Endothelial cell (in vitro differentiated cells): ENCODE results near the gene FOXA1. TPM values are rescaled to one million over a fixed set of nuclear protein-coding genes. Genes with fewer than 3 reads are reported as not detected.

Source experiments
- DNase-seq: peaks from one replicate; pipeline ENCODE4 v3.0.0; 2021; ENCODE audit warnings: low spot score
- H3K27ac Mint-ChIP-seq: one replicate; pipeline ENCODE4 v1.8.0; 2021; ENCODE audit warnings: mixed read lengths, inconsistent platforms; ENCODE audit not compliant: unreplicated experiment
- H3K27me3 Mint-ChIP-seq: one replicate; pipeline ENCODE4 v1.8.0; 2021; ENCODE audit warnings: mild to moderate bottlenecking, moderate library complexity, mixed read lengths, inconsistent platforms; ENCODE audit not compliant: unreplicated experiment
- H3K36me3 Mint-ChIP-seq: one replicate; pipeline ENCODE4 v1.8.0; 2021; ENCODE audit warnings: mild to moderate bottlenecking, low read depth, mixed read lengths, inconsistent platforms; ENCODE audit not compliant: unreplicated experiment
- H3K4me1 Mint-ChIP-seq: one replicate; pipeline ENCODE4 v1.8.0; 2021; ENCODE audit warnings: mild to moderate bottlenecking, mixed read lengths, inconsistent platforms; ENCODE audit not compliant: unreplicated experiment
- H3K4me3 Mint-ChIP-seq: one replicate; pipeline ENCODE4 v1.8.0; 2021; ENCODE audit warnings: mild to moderate bottlenecking, mixed read lengths, inconsistent platforms; ENCODE audit not compliant: unreplicated experiment
- H3K9me3 Mint-ChIP-seq: one replicate; pipeline ENCODE4 v1.8.0; 2021; ENCODE audit warnings: mixed read lengths, inconsistent platforms; ENCODE audit not compliant: unreplicated experiment
- total RNA-seq: library from RNA; stranded (reverse); fragmentation: NEBNext Ultra II Directional; extraction: Animal tissue kit (Norgen Biotek cat#: 25700); gene quantifications from one replicate; pipeline ENCODE4 v1.2.1, GENCODE V29; 2021; ENCODE audit not compliant: unreplicated experiment
- TF ChIP-seq, protein P1 (sequence below): fragments of 200-600 bp; sonication (generic); IDR thresholded peaks from one replicate; pipeline ENCODE4 v1.5.0; 2021; ENCODE audit warnings: antibody characterized with exemption; ENCODE audit not compliant: unreplicated experiment

FOXA1 gene
- total RNA-seq, 1 donor from 2014 or later: 5.2 TPM

- Mint-ChIP-seq H3K27ac (no peak overlapping the region), H3K4me1 (peaks cover 36% of the 10 kb centered on the region), H3K36me3 (no peaks in the 10 kb centered on the region), H3K4me3 (peak overlapping the region; percentile 86), H3K9me3 (no peaks in the 10 kb centered on the region), H3K27me3 (peaks cover 2% of the 10 kb centered on the region)
- TF ChIP-seq, protein P1, sequence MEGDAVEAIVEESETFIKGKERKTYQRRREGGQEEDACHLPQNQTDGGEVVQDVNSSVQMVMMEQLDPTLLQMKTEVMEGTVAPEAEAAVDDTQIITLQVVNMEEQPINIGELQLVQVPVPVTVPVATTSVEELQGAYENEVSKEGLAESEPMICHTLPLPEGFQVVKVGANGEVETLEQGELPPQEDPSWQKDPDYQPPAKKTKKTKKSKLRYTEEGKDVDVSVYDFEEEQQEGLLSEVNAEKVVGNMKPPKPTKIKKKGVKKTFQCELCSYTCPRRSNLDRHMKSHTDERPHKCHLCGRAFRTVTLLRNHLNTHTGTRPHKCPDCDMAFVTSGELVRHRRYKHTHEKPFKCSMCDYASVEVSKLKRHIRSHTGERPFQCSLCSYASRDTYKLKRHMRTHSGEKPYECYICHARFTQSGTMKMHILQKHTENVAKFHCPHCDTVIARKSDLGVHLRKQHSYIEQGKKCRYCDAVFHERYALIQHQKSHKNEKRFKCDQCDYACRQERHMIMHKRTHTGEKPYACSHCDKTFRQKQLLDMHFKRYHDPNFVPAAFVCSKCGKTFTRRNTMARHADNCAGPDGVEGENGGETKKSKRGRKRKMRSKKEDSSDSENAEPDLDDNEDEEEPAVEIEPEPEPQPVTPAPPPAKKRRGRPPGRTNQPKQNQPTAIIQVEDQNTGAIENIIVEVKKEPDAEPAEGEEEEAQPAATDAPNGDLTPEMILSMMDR: no peak
- DNase-seq: peak; percentile 54
Observed at GRCh38 chr14:37622231-37622923, 27.3 kb upstream of the FOXA1 start.

DNA sequence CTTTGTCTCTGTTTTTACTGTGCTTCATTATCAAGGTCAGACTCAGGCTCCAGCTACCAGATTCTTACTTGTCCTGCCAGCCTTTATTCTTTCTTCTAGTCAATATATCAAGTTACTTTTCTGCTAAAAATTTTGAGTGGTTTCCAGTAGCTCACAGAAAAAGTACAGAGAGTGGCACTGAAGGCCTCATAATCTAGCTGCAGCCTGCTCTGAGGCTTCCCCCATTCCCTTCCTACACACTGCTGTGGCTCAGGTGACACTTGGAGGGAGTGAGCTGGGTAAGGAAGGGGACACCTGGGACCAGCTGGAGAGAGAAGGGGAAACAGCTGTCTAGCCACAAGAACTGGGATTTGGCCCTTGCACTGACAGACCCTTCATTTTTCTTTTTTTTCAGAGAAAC, 25.8 kb upstream of the FOXA1 start:
- TF ChIP-seq, protein P1: no peak
- Mint-ChIP-seq H3K4me1 (peaks cover 36% of the 10 kb centered on the region), H3K4me3 (no peak overlapping the region), H3K9me3 (no peaks in the 10 kb centered on the region), H3K36me3 (peaks cover 4% of the 10 kb centered on the region), H3K27me3 (no peaks in the 10 kb centered on the region), H3K27ac (no peak overlapping the region)
- DNase-seq: no peak

DNA sequence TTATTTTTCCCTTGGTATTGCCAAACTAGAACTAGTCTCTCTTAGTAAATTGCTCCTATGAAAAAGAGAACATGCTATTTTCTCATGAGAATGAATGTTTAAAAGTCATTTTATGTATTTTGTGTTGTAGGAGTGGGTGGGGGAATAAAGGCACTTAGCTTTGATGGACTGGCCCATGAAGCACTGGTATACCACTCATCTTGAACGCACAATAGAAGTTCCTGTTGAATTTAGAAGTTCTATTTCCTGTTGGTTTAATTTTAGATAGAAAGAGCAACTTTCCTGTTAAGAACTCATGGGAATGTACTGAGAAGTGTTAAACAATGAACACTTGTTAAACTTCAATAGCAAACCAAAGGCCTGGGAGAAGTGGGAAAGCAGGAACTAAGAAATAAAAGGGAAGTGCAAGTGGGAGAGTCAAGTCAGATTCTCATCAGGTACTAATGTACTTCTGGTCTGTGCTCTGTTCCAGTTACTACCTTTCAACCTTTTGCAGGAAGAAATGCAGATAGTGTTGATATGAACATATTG, 23.5 kb upstream of the FOXA1 start:
- peaks cover 11% of the 10 kb centered on the region for H3K36me3 Mint-ChIP-seq
- TF ChIP-seq, protein P1: no peak
- no peak overlapping the region for H3K4me3 Mint-ChIP-seq
- peak overlapping the region; percentile 49 for H3K27ac Mint-ChIP-seq
- peaks cover 32% of the 10 kb centered on the region for H3K4me1 Mint-ChIP-seq
- H3K9me3 Mint-ChIP-seq: peaks cover 5% of the 10 kb centered on the region
- DNase-seq: no peak
- no peaks in the 10 kb centered on the region for H3K27me3 Mint-ChIP-seq

GRCh38 chr14:37617864-37618365, 22.9 kb upstream of the FOXA1 start:
- Mint-ChIP-seq H3K4me1 (peaks cover 26% of the 10 kb centered on the region), H3K27me3 (no peaks in the 10 kb centered on the region), H3K27ac (peak overlapping the region; percentile 49), H3K9me3 (peaks cover 5% of the 10 kb centered on the region), H3K36me3 (peaks cover 11% of the 10 kb centered on the region), H3K4me3 (no peak overlapping the region)
- TF ChIP-seq, protein P1: no peak
- DNase-seq: no peak

DNA sequence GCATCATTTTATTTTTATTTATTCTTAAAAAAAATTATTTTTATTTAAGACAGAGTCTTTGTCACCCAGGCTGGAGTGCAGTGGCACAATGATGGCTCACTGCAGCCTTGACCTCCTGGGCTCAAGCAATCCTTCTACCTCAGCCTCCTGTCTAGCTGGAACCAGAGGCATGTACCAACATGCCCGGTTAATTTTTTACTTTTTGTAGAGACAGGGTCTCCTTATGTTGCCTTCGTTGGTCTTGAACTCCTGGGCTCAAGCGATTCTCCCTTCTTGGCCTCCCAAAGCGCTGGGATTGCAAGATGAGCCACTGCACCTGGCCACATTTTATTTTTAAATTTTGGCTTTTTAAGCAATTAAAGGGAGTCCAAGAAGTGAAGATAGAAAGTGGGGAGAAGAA, 21.8 kb upstream of the FOXA1 start:
- no peaks in the 10 kb centered on the region for H3K27me3 Mint-ChIP-seq

More for the DNA sequence above, 21.8 kb upstream of the FOXA1 start:
- no peak for DNase-seq
- peaks cover 14% of the 10 kb centered on the region for H3K36me3 Mint-ChIP-seq
- H3K4me3 Mint-ChIP-seq: no peak overlapping the region
- peaks cover 24% of the 10 kb centered on the region for H3K4me1 Mint-ChIP-seq
- H3K9me3 Mint-ChIP-seq: peaks cover 5% of the 10 kb centered on the region
- TF ChIP-seq, protein P1: no peak
- no peak overlapping the region for H3K27ac Mint-ChIP-seq
